Brain microvascular endothelial cell (primary cell): Measurements from ENCODE around the gene CEP72.
A peak's percentile ranks its signal among the peaks of the same experiment; 100 is the strongest.
"Not testable (repeated sequence)": the region's sequence is repeated elsewhere in the genome, so short reads cannot be mapped to it uniquely, and the experiment has no call there.

ENCODE experiments used
- DNase-seq: peaks from one replicate; pipeline ENCODE4 v3.0.0-alpha.2; 2020
- H3K27ac ChIP-seq: fragments of 250-450 bp; sonication (Bioruptor Pico); 2 replicates; pipeline ENCODE4 v1.5.1; 2020; ENCODE audit warnings: mild to moderate bottlenecking, moderate library complexity
- H3K27me3 ChIP-seq: fragments of 250-450 bp; sonication (Bioruptor Pico); replicated peaks from 2 replicates; pipeline ENCODE4 v1.5.1; 2020; ENCODE audit warnings: mild to moderate bottlenecking
- H3K36me3 ChIP-seq: fragments of 250-450 bp; sonication (Bioruptor Pico); replicated peaks from 2 replicates; pipeline ENCODE4 v1.5.1; 2020; ENCODE audit warnings: mild to moderate bottlenecking
- H3K4me3 ChIP-seq: 2 replicates; pipeline ENCODE4 v1.5.1; 2011; ENCODE audit warnings: low read depth, mild to moderate bottlenecking, control low read depth, low read length, moderate library complexity
- in situ Hi-C: cut with HindIII; loops from 2 replicates; pipeline ENCODE4 v1.10.0; 2017; ENCODE audit warnings: low sequenced_read_pairs, low pct_ligation_motif_present
- TF ChIP-seq, protein P1 (sequence below): IDR thresholded peaks from 2 replicates; pipeline ENCODE4 v1.5.1; 2011; ENCODE audit warnings: low read depth, mild to moderate bottlenecking, moderate library complexity, low read length, control low read depth, inconsistent platforms; ENCODE audit errors: missing control alignments

CEP72 gene

DNA sequence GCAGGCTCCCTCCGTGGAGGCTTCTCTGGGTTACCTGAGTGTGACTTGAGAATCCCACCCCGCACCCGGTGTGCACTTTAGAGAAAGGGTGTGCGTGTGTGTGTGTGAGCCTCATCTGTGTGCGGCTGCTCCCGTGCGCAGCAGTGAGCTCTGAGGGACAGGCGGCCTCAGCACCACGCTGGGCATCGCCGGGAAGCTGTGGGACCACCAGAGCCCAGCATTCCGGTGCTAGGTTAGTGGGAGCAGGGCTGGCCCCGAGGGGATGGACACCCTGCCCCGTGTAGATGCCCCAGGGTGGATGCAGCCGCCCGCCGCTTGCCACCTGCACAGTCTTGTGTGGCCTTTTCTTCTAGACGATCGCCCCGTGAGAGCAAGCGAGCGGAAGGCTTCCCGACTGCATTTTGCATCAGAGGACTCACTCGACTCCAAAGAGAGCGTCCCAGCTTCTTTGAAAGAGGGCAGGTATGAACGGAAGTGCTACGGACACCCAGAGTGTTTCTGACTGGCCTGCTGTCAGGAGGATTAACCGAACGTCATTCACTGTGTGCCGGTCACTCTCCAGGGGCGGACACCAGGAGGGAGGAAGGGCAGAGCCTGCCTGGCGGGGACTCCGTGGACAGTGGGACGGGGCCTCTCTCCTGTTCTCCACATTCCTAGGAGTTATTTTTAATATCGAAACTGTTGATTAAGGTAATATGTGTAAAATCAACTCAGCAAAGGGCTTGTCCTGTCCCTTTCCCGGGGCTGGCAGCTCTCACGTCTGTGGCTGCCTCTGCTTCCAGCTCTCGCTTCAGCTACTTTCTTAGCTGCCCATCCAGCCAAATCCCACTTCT is 12.2 kb downstream of the CEP72 start:
- TF ChIP-seq, protein P1, sequence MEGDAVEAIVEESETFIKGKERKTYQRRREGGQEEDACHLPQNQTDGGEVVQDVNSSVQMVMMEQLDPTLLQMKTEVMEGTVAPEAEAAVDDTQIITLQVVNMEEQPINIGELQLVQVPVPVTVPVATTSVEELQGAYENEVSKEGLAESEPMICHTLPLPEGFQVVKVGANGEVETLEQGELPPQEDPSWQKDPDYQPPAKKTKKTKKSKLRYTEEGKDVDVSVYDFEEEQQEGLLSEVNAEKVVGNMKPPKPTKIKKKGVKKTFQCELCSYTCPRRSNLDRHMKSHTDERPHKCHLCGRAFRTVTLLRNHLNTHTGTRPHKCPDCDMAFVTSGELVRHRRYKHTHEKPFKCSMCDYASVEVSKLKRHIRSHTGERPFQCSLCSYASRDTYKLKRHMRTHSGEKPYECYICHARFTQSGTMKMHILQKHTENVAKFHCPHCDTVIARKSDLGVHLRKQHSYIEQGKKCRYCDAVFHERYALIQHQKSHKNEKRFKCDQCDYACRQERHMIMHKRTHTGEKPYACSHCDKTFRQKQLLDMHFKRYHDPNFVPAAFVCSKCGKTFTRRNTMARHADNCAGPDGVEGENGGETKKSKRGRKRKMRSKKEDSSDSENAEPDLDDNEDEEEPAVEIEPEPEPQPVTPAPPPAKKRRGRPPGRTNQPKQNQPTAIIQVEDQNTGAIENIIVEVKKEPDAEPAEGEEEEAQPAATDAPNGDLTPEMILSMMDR = no peak
- no peaks in the 10 kb centered on the region for H3K36me3 ChIP-seq
- DNase-seq = no peak
- H3K27ac ChIP-seq = no peak overlapping the region
- in situ Hi-C loops = no loop called here
- H3K4me3 ChIP-seq = no peak overlapping the region
- H3K27me3 ChIP-seq = no peaks in the 10 kb centered on the region

DNA sequence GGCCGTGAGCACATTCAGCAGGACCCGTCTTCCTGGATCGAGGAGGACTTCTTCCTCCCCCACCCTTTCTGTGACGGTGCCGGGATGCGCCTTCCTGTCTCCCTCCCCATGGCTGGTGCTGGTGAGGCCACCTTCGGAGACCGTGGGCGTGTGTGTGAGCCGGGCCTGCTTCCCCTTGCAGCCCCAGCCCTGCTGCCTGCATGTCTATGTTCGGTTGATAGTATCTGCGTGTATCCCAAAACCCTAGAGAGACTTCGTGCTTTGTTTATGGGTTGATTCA is 12.8 kb downstream of the CEP72 start:
- no peak overlapping the region for H3K4me3 ChIP-seq
- H3K36me3 ChIP-seq = no peaks in the 10 kb centered on the region
- in situ Hi-C loops = no loop called here
- no peak for DNase-seq
- no peaks in the 10 kb centered on the region for H3K27me3 ChIP-seq
- H3K27ac ChIP-seq = no peak overlapping the region
- TF ChIP-seq, protein P1 = no peak

DNA sequence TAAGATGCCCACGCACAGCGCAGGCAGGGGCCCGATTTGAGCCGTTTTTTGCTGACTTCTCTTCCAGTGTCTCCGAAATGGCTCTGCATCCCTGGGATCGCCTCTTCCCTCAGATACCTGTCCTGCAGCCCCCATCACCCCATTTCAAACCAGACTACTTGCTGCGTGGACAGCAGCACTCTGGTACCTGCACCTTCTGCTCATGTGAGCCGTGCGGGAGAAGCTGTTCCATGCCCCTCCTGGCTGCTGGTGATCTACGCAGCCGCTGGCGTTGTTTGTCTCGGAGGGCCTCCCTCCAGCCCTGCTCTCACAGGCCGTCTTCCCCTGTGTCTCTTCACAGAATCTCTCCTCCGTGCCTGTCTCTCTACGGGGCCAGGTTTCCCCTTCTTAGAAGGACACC is 13.4 kb downstream of the CEP72 start:
- DNase-seq = no peak
- Histone ChIP-seq H3K4me3 (no peak overlapping the region), H3K27ac (no peak overlapping the region), H3K27me3 (no peaks in the 10 kb centered on the region), H3K36me3 (no peaks in the 10 kb centered on the region)
- in situ Hi-C loops = no loop called here
- TF ChIP-seq, protein P1 = no peak

DNA sequence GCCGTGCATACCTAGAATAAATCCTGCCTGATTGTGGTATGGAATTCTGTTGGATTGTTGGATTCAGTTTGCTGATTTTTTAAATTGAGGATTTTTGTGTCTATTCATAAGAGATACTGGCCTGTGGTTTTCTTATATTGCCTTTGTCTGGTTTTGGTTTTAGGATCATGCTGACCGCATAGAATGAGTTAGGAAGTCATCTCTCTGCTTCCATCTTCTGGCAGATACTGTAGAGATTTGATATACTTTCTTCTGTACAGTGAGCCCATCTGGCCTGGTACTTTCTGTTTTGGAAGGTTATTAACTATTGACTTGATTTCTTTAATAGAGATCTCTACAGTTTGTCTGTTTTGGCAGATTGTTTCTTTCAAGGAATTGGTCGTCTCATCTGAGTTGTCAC is 14.7 kb downstream of the CEP72 start:
- H3K27ac ChIP-seq = no peak overlapping the region
- H3K36me3 ChIP-seq = no peaks in the 10 kb centered on the region
- no peak overlapping the region for H3K4me3 ChIP-seq
- in situ Hi-C loops = no loop called here
- TF ChIP-seq, protein P1 = peak; percentile 16
- peak; percentile 6 for DNase-seq
- no peaks in the 10 kb centered on the region for H3K27me3 ChIP-seq

DNA sequence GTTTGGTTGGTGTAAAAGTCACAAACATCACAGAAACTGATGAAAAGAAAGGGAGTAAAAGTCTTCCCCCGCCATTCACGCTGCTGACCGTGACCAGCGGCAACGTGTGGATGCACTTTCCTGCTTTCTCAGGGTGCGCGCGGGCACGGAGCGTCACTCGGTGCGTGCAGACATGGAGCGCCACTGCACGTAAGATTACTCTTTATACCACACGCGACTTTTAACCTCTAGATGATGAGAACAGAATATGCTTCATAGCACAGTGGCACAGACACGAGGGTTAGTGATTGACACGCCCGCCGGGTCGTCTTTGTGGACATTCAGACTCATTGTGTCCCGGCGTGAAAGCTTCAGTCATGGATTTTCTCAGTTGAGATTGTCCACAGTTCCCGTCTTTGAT is 15.7 kb downstream of the CEP72 start:
- TF ChIP-seq, protein P1 = no peak
- Histone ChIP-seq H3K27me3 (no peaks in the 10 kb centered on the region), H3K36me3 (no peaks in the 10 kb centered on the region), H3K4me3 (no peak overlapping the region), H3K27ac (no peak overlapping the region)
- no peak for DNase-seq
- in situ Hi-C loops = no loop called here

DNA sequence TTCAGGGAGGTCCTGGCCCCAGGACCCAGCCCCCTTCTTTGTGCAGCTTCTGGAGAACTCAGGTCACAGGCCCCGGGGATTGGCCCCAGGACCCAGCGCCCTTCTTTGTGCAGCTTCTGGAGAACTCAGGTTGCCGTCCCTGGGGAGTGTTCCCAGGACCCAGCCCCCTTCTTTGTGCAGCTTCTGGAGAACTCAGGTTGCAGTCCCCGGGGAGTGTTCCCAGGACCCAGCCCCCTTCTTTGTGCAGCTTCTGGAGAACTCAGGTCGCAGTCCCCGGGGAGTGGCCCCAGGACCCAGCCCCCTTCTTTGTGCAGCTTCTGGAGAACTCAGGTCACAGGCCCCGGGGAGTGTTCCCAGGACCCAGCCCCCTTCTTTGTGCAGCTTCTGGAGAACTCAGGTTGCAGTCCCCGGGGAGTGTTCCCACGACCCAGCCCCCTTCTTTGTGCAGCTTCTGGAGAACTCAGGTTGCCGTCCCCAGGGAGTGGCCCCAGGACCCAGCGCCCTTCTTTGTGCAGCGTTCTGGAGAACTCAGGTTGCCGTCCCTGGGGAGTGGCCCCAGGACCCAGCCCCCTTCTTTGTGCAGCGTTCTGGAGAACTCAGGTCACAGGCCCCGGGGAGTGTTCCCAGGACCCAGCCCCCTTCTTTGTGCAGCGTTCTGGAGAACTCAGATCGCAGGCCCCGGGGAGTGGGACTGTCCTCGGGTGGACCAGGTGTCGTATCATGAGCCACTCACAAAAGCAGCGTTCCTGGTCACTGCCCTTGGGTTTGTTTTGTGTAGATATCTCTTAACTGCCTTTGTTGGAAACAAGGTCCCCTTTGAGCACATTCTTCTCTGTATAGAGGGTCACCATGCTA is 16.4 kb downstream of the CEP72 start:
- H3K27me3 ChIP-seq, H3K27ac ChIP-seq, in situ Hi-C loops, H3K36me3 ChIP-seq, H3K4me3 ChIP-seq, DNase-seq: not testable (repeated sequence)
